Activated T-cell treated with anti-CD3 and anti-CD28 coated beads for 48 hours (primary cell): ENCODE data around the gene B4GALT5.

ENCODE experiments used
- DNase-seq: peaks from one replicate; pipeline ENCODE4 v3.0.0-alpha.2; 2020; ENCODE audit warnings: low read depth

Gene B4GALT5

DNA sequence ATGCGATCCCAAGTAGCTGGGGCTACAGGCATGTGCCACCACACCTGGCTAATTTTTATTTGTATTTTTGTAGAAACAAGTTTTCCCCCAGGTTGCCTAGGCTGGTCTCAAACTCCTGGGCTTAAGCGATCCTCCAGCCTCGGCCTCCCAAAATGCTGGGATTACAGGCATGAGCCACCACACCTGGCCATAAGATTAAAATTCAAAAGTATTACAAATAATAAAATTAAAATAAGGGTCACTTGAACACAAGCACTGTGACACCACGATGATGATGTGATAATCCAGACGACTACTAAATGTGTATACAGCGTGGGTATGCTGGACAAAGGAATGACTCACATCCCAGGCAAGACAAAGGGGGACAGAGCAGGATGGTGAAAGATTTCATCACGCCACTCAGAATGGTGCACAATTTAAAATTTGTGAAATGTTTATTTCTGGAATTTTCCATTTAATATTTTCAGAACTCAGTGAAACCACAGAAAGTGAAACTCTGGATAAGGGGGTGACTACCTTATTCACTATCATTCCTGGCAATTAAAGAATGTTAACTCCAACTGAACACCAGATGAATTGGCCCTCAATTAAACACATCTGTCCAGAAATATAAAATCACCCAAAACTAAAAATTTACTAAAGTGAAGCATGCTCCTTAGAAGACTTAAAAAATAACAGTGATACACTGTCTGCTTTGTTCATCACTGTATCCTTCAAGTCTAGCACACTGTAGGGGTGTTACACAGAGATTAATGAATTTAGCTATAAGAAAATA lies 13.1 kb downstream of the B4GALT5 start:
- DNase-seq = no peak

- DNase-seq = no peak
These were observed 14.3 kb downstream of the B4GALT5 start for GRCh38 chr20:49699200-49699992.

- DNase-seq = no peak
These were observed 15.2 kb downstream of the B4GALT5 start for GRCh38 chr20:49698477-49698876.

DNA sequence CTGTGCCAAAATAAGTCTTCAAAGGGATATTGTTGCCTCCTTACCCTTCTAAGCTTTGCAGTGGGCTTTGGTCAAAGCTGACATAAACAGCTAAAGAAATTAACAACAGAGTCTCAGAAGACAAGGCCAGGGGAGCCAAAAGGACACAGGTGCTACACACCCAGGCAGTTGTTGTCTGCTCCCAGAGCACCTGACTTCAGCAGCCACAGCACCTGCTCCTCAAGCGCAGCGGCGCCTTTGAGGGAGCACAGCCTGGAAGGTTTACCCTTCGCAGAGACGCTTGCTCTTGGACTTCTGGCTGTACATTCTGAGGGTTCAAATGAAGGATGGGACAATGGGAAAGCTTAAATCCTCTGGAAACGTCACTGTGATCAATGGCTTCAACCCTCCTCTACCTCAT lies 16.6 kb downstream of the B4GALT5 start:
- no peak for DNase-seq

GRCh38 chr20:49696594-49696993 lies 17.1 kb downstream of the B4GALT5 start:
- DNase-seq = no peak

DNA sequence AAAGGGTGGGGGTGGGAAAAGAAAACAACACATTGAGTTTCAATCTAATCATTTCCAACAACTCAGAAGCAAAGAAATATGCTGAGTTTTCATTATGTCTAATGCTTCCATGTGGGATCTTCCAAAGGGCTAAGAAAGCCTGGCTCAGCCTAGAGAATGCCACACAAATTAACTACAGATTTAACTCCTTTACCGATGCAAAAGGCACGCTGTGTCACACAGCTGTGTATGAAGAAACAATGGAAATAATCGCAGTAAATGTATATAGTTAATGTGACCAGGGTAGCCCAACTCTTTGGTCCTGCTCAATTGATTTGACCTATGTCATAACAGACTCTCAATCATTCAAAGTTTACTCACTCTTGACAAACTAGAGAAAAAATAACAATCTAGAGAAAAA lies 17.8 kb downstream of the B4GALT5 start:
- DNase-seq = no peak

DNA sequence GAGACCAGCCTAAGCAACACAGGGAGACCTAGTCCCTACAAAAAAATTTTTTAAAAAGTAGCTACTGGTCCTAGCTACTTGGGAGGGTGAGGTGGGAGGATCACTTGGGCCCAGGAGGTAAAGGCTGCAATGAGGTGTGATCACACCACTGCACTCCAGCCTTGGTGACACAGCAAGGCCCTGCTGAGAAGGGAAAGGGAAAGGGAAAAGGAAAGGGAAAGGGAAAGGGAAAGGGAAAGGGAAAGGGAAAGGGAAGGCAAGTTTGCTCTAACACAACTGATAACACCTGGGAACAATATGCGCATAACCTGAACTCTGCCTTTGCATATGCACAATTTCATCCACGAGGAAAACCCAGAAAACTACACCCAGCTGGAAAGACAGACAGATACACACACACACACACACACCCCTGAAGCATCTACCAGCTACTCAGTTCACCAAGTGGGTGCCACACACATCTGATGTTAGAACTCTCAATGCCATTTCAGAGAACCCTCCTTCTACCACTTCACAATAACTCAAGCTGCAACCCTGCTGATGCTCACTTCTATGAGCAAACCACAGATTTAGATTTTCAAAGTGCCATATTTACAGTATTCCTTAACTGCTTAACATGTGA lies 19.1 kb downstream of the B4GALT5 start:
- no peak for DNase-seq

DNA sequence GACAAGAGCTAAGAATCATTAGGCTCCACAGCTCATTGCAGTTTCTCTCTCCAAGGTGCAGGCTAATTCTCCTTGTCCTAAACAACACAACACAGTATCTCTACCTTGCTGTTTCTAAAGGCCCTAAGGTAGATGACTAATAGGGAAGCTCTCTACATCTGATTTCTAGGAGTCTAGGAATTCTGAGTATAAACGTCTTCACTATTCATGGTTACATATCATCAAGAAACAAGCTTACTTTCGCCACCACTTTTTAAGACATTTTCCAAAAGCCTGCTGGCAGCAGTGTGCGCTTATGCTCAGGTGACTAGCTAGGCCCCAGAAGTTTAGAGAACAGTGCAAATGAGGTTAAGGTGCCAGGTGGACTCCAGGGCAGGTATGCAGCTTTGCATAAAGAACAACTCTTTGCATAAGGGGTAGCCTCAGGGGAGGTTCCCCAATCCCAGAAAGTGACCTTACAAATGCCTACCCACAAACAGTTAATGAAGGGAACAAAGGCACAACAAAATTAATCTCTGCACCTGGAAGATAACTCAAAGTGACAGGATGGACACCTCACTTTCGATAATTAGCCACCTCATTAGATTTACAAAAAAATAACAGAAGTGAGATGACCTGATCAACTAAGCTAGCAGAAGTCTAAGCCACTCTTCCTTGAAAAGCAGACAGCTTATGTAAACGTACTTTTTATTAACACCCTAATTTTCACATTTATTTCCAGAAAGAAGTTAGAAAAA lies 20.1 kb downstream of the B4GALT5 start:
- no peak for DNase-seq

DNA sequence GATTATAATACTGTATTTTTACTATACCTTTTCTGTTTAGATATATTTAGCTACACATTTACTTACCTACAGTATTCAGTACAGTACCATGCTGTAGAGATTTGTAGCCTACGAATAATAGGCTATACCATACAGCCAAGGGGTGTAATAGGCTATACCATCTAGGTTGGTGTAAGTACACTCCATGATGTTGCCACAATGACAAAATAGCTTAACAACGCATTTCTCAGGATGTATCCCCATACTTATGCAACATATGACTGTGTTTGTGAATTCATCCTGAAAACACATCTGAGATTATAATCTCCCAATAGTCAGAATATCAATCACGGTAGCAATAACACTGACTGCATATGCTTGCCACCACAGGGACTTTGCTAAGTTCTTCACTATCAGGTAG lies 20.7 kb downstream of the B4GALT5 start:
- DNase-seq = no peak

- DNase-seq = no peak
These were observed 21.7 kb downstream of the B4GALT5 start for GRCh38 chr20:49691818-49692568.

- no peak for DNase-seq
These were observed 22.6 kb downstream of the B4GALT5 start for GRCh38 chr20:49690899-49691620.

- no peak for DNase-seq
These were observed 25.8 kb downstream of the B4GALT5 start for GRCh38 chr20:49687595-49688567.

DNA sequence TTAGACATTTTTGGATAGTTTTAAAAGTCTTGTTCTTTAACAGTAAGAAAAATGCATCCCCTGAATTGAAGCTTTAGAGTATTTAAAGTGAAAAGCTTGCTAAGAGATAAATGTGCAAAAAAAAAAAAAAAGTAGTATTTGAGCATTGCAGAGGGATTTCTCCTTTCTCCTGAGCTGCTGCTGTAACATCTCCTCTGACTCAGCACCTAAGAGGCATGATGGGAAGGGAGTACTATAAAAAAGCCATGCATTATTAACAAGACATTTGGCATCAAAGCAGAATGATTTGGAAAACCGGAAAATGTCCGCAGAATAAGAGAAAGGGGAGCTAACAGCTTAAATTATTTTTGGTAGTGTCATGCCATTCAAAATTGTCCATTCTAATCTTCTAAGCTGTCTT lies 27.9 kb downstream of the B4GALT5 start:
- DNase-seq = no peak

DNA sequence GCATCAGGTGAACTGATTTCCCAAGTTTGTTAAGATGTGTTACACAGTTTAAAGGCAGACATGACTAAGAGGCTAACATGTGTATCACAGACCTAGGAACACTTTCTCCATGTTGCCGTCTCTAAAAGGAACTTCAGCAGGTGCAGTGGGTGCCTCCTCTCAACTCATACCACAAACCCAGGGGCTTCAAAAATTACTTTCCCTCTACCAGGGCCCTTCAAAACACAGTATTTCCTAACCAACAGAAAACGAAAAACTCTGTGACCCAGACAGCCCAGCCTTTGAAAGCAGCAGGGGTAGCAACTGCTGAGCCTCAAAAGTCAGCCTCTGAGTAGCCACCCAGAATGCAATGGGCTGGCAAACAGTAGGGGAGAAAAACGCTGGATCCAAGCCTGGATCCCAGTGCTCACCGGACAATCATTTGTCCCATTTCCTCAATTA lies 28.5 kb downstream of the B4GALT5 start:
- no peak for DNase-seq

DNA sequence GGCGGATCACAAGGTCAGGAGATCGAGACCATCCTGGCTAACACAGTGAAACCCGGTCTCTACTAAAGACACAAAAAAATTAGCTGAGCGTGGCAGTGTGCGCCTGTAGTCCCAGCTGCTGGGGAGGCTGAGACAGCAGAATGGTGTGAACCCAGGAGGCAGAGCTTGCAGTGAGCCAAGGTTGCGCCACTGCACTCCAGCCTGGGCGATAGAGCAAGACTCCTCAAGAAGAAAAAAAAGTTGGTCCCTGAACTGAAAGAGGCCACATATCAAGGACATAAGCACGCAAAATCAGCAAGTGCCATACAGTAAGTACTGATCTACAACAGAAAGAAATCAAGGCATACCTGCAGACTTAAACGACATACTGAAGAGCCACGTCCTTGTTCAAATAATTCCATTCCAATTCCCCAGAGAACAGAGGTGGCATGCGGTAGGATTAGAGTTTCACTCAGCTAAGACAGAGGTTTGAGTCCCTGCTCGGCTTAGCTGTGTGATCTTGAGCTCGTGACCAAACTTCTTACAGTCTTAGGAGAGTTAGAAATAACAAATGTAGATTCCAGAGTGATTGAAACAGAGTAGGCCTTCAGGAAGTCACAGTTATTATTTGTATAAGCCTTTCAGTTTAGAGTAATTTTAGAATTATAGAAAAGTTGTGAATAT lies 29.2 kb downstream of the B4GALT5 start:
- DNase-seq = no peak

DNA sequence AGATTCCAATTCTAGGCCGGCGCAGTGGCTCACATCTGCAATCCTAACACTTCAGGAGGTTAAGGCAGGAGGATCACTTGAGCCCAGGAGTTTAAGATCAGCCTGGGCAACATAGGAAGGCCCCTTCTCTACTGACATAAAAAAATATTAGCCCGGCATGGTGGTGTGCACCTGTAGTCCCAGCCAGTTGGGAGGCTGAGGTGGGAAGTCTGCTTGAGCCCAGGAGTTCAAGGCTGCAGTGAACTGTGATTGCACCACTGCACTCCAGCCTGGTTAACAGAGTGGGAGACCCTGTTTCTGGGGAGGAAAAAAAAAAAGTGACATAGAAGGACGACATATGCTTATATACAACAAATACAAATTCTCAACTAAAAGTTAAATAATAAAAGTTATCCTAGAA lies 30.9 kb downstream of the B4GALT5 start:
- DNase-seq = no peak

- DNase-seq = no peak
These were observed 31.4 kb downstream of the B4GALT5 start for GRCh38 chr20:49682278-49682677.

DNA sequence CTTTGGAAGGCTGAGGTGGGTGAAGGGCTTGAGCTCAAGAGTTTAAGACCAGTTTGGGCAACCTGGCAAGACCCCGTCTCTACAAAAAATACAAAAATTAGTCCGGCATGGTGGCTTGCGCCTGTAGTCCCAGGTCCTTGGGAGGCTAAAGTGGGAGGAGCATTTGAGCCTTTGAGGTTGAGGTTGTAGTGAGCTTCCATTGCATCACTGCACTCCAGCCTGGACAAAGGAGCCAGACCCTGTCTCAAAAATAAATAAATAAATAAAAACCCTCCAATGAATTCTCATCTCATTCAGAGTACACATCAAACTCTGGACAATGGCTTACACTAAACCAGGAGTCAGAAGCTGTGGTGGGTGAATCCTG lies 31.8 kb downstream of the B4GALT5 start:
- DNase-seq = no peak

DNA sequence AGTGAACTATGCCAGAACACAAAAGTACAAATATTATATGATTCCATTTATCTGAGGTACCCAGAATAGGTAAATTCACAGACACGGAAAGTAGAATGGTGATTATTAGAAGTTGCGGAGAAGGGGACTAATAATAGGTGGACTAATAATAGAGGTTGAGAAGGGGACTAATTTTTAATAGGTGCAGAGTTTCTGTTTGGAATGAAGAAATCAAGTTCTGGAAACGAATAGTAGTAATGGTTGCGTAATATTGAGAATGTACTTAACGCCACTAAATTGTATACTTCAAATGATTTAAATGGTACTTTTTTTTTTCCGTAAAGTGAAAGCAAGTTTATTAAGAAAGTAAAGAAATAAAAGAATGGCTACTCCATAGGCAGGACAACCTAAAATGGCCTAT lies 33.2 kb downstream of the B4GALT5 start:
- DNase-seq = no peak
